SH-SY5Y (cell line): ENCODE results near the gene FOXP1.

Source experiments
- GATA2 ChIP-seq: IDR thresholded peaks from 2 replicates; pipeline ENCODE4 v1.6.1; 2011; ENCODE audit warnings: mild to moderate bottlenecking, low read depth, low read length
- GATA3 ChIP-seq: IDR thresholded peaks from 2 replicates; pipeline ENCODE4 v1.6.1; 2011; ENCODE audit warnings: low read depth, mild to moderate bottlenecking, low read length, moderate library complexity

DNA sequence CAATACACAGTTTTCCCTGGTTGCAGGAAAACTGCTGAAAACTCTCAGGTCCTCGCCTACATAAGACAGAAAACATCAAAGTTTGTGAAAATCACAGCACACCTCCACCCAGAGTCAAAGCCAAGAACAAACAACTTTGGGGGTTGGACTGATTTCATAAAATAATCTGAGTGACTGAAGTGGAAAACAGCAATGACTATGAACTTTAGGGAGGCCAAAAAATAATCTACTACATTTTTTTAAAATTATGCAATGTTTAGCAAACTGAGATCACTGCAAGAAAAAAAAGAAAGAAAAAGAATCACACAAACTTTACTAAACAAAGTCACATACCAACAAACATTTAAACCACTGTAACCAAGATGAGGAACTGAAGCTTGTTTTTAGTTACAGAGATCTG is 15.9 kb upstream of the FOXP1 start:
- TF ChIP-seq GATA3 (no peak), GATA2 (no peak)
